Measurements from ENCODE around the gene CHN1.

GRCh38 chr2:174931724-174932123, 73.5 kb downstream of the CHN1 start:
- TF ChIP-seq CTCF (IDR thresholded peaks at IDR 0.05; ENCODE audit: low read depth, low read length, poor library complexity, severe bottlenecking), result no peak
- no peak for TF ChIP-seq EZH2phosphoT487 (IDR thresholded peaks at IDR 0.05; ENCODE audit: borderline replicate concordance, low read length)
